Right lobe of liver (tissue), 6 donors: ENCODE measurements around the gene SDR9C7. TPM values are rescaled to one million over a fixed set of nuclear protein-coding genes. Genes with fewer than 3 reads are reported as not detected.
"Not testable (repeated sequence)": the region's sequence is repeated elsewhere in the genome, so short reads cannot be mapped to it uniquely, and the experiment has no call there.

Experiments
- ATAC-seq, 4 donors: fragments of 200-7000 bp; cut with Tn5 transposase; one replicate each; pipeline ENCODE4 v1.9.1; 2020; ENCODE audit warnings: mild to moderate bottlenecking in 4 of 4, moderate library complexity in 4 of 4
- DNase-seq, 3 donors: peaks; one replicate each; pipeline ENCODE4 v3.0.0-alpha.2; 2020
- H3K27ac ChIP-seq, 3 donors: fragments of 200-600 bp; one replicate each; pipeline ENCODE4 v1.8.0; 2022
- H3K27me3 ChIP-seq, 2 donors: fragments of 200-600 bp; one replicate each; pipeline ENCODE4 v1.8.0; 2022
- H3K36me3 ChIP-seq, 4 donors: fragments of 200-600 bp; sonication (generic) in 1 of 4; one replicate each; pipeline versions ENCODE4 v1.5.1 to v1.8.0; 2017 to 2022; ENCODE audit warnings: control low read depth in 1 of 4
- H3K4me1 ChIP-seq, 4 donors: fragments of 200-600 bp; sonication (generic) in 1 of 4; one replicate each; pipeline versions ENCODE4 v1.5.1 to v1.8.0; 2017 to 2022; ENCODE audit warnings: control low read depth in 1 of 4
- H3K4me3 ChIP-seq, 3 donors: fragments of 200-600 bp; one replicate each; pipeline ENCODE4 v1.8.0; 2022
- H3K9me3 ChIP-seq, 4 donors: fragments of 200-600 bp; sonication (generic) in 1 of 4; one replicate each; pipeline versions ENCODE4 v1.5.1 to v1.8.0; 2017 to 2022; ENCODE audit warnings: control low read depth in 1 of 4
- CTCF ChIP-seq, 4 donors: fragments of 200-600 bp in 3 of 4; fragments of 450-650 bp in 1 of 4; IDR thresholded peaks; one replicate each; pipeline versions ENCODE4 v1.5.1 to v1.8.0; 2016 to 2022; ENCODE audit warnings: antibody characterized with exemption in 4 of 4, mild to moderate bottlenecking in 2 of 4
- POLR2A ChIP-seq: fragments of 450-650 bp; IDR thresholded peaks from one replicate; pipeline ENCODE4 v1.6.1; 2017; ENCODE audit warnings: antibody characterized with exemption, mild to moderate bottlenecking
- WGBS: methylation state at CpG from one replicate; pipeline ENCODE4 v1.1.6; 2018; ENCODE audit warnings: low coverage, low lambda C conversion rate; ENCODE audit not compliant: insufficient coverage; ENCODE audit errors: missing lambda C conversion rate; 5-methylcytosine and 5-hydroxymethylcytosine counted together
- intact Hi-C, 2 donors: fragments of 100-400 bp; cut with DNase I; formaldehyde crosslinking; loops; one replicate each; pipeline versions ENCODE4 v1.11.2 to v1.14.1; 2022
- total RNA-seq, 6 experiments: library from RNA; depleted of rRNA in 2 of 6; stranded (reverse); fragments of >200 nt in 2 of 6; fragmentation: NEBNext Ultra II Directional in 3 of 6; extraction: Animal tissue kit (Norgen Biotek cat#: 25700) in 3 of 6; gene quantifications; one replicate each; pipeline versions ENCODE4 v1.1.0 to v1.2.4, GENCODE V29; 2016 to 2023
- donor health status: DM: no; HTN: yes; CAD: no.
- donor health status: DM: no; HTN: no; CAD: no.
- donor health status: DM: no; HTN: no; CAD: no.
- donor health status: DM: no; HTN: yes; CAD: no.
- donor health status: DM: no; HTN: yes; CAD: no.

The SDR9C7 gene
- total RNA-seq, 6 experiments from 2014 or later: not detected

GRCh38 chr12:56885316-56885715 is 48.9 kb downstream of the SDR9C7 start:
- Histone ChIP-seq H3K27me3 (no peaks in the 10 kb centered on the region), H3K27ac (no peak overlapping the region), H3K4me1 (no peaks in the 10 kb centered on the region), H3K36me3 (no peaks in the 10 kb centered on the region), H3K4me3 (no peak overlapping the region), H3K9me3 (no peaks in the 10 kb centered on the region)
- TF ChIP-seq CTCF (IDR thresholded peaks at IDR 0.05) (no peak), POLR2A (no peak)
- no peak for ATAC-seq
- intact Hi-C loops: no loop called here
- no peak for DNase-seq
- 88% methylated on average over 1 of the region's 1 CpG for WGBS

GRCh38 chr12:56884421-56884820 is 49.8 kb downstream of the SDR9C7 start:
- intact Hi-C loops: no loop called here
- H3K4me3 ChIP-seq: no peak overlapping the region
- no peaks in the 10 kb centered on the region for H3K4me1 ChIP-seq
- no peak for DNase-seq
- TF ChIP-seq CTCF (IDR thresholded peaks at IDR 0.05) (no peak), POLR2A (no peak)
- no peaks in the 10 kb centered on the region for H3K36me3 ChIP-seq
- ATAC-seq: no peak
- WGBS: 71% methylated on average over 1 of the region's 1 CpG
- H3K9me3 ChIP-seq: no peaks in the 10 kb centered on the region
- no peaks in the 10 kb centered on the region for H3K27me3 ChIP-seq
- H3K27ac ChIP-seq: no peak overlapping the region

GRCh38 chr12:56882407-56882806 is 51.8 kb downstream of the SDR9C7 start:
- H3K4me3 ChIP-seq, H3K9me3 ChIP-seq, H3K36me3 ChIP-seq, H3K4me1 ChIP-seq, DNase-seq, intact Hi-C loops, H3K27ac ChIP-seq, H3K27me3 ChIP-seq, ATAC-seq: not testable (repeated sequence)
- no CpG with 5 or more reads among the region's 3 CpGs for WGBS

GRCh38 chr12:56880125-56880992 is 53.8 kb downstream of the SDR9C7 start:
- H3K36me3 ChIP-seq: no peaks in the 10 kb centered on the region
- WGBS: no CpG with 5 or more reads among the region's 1 CpG
- no peak overlapping the region for H3K27ac ChIP-seq
- no peak for DNase-seq
- no peaks in the 10 kb centered on the region for H3K27me3 ChIP-seq
- TF ChIP-seq POLR2A (no peak), CTCF (IDR thresholded peaks at IDR 0.05) (no peak)
- no peak for ATAC-seq
- intact Hi-C loops: no loop called here
- H3K4me1 ChIP-seq: peaks cover 0 to 26% (median 10%) of the 10 kb centered on the region in 4 donors
- H3K9me3 ChIP-seq: peaks cover 0 to 2% (median 0%) of the 10 kb centered on the region in 4 donors
- H3K4me3 ChIP-seq: no peak overlapping the region

- intact Hi-C loops: not testable (repeated sequence)
These were observed 54.7 kb downstream of the SDR9C7 start for GRCh38 chr12:56879240-56880124.

More at GRCh38 chr12:56879240-56880124, 54.7 kb downstream of the SDR9C7 start:
- not testable (repeated sequence) for H3K27me3 ChIP-seq, H3K36me3 ChIP-seq, H3K4me3 ChIP-seq, ATAC-seq, H3K27ac ChIP-seq, DNase-seq, H3K9me3 ChIP-seq
- 44% methylated on average over 6 of the region's 28 CpGs for WGBS
- H3K4me1 ChIP-seq: peaks cover 0 to 26% (median 10%) of the 10 kb centered on the region in 4 donors
